PC-9 (cell line): ENCODE results near the gene ROPN1B. TPM values are rescaled to one million over a fixed set of nuclear protein-coding genes. Genes with fewer than 3 reads are reported as not detected.

Source experiments
- BruUV-seq: library from RNA; stranded (reverse); fragments of 400-500 nt; replicated peaks from 2 replicates; lab custom pipeline; 2021; lab: Mats Ljungman, UMichigan
- CTCF ChIA-PET: fragments of 300-600 bp; sonication (Branson Sonifier 250); formaldehyde crosslinking; loops from one replicate; lab custom pipeline; 2022; ENCODE audit warnings: antibody characterized with exemption; lab: Charles Lee
- POLR2A ChIA-PET: fragments of 300-600 bp; sonication (Branson Sonifier 250); formaldehyde crosslinking; loops from one replicate; lab custom pipeline; 2022; ENCODE audit warnings: antibody characterized with exemption; ENCODE audit not compliant: unreplicated experiment; lab: Charles Lee
- DNase-seq, 2 experiments: peaks; one replicate each; pipeline versions ENCODE4 v3.0.0 to v3.0.0-alpha.2; 2015 to 2022; ENCODE audit warnings: mixed read lengths in 1 of 2
- H2AFZ ChIP-seq: fragments of 200-600 bp; sonication (generic); 2 replicates; pipeline ENCODE4 v1.8.1; 2017; ENCODE audit warnings: antibody characterized with exemption
- H3F3A ChIP-seq: fragments of 200-600 bp; sonication (generic); 2 replicates; pipeline ENCODE4 v1.8.1; 2017; ENCODE audit warnings: antibody characterized with exemption, mild to moderate bottlenecking, low read depth; ENCODE audit not compliant: insufficient read depth
- H3K27ac ChIP-seq: fragments of 200-600 bp; sonication (generic); 2 replicates; pipeline ENCODE4 v1.6.1; 2016; ENCODE audit warnings: mixed run types
- H3K27me3 ChIP-seq: fragments of 200-600 bp; sonication (generic); 2 replicates; pipeline ENCODE4 v1.6.1; 2016; ENCODE audit warnings: low read depth, mixed run types; ENCODE audit not compliant: insufficient read depth
- H3K36me3 ChIP-seq: fragments of 200-600 bp; sonication (generic); 2 replicates; pipeline ENCODE4 v1.6.1; 2016; ENCODE audit warnings: low read depth, mixed run types
- H3K4me1 ChIP-seq: fragments of 200-600 bp; sonication (generic); replicated peaks from 2 replicates; pipeline ENCODE4 v1.6.1; 2016; ENCODE audit warnings: mixed run types; ENCODE audit not compliant: insufficient read depth
- H3K4me2 ChIP-seq: fragments of 200-600 bp; sonication (generic); 2 replicates; pipeline ENCODE4 v1.6.1; 2017; ENCODE audit warnings: mixed run types
- H3K4me3 ChIP-seq: fragments of 200-600 bp; sonication (generic); 2 replicates; pipeline ENCODE4 v1.6.1; 2016; ENCODE audit warnings: mixed run types
- H3K79me2 ChIP-seq: fragments of 200-600 bp; sonication (generic); 2 replicates; pipeline ENCODE4 v1.6.1; 2017; ENCODE audit warnings: low read depth, mixed run types
- H3K9me2 ChIP-seq: fragments of 200-600 bp; sonication (generic); 2 replicates; pipeline ENCODE4 v1.8.1; 2017; ENCODE audit warnings: mild to moderate bottlenecking; ENCODE audit not compliant: insufficient read depth
- H3K9me3 ChIP-seq: fragments of 200-600 bp; sonication (generic); 2 replicates; pipeline ENCODE4 v1.8.1; 2016; ENCODE audit warnings: low read depth; ENCODE audit not compliant: insufficient read depth
- H4K20me1 ChIP-seq: fragments of 200-600 bp; sonication (generic); 2 replicates; pipeline ENCODE4 v1.8.1; 2017; ENCODE audit not compliant: insufficient read depth
- EZH2 ChIP-seq: fragments of 200-600 bp; sonication (generic); IDR thresholded peaks from 2 replicates; pipeline ENCODE4 v1.8.0; 2017; ENCODE audit warnings: antibody characterized with exemption, low read depth
- intact Hi-C: fragments of 100-400 bp; cut with micrococcal nuclease; formaldehyde crosslinking; loops from one replicate; pipeline ENCODE4 v1.10.0; 2022; ENCODE audit not compliant: unreplicated experiment
- total RNA-seq: library from RNA; stranded (reverse); gene quantifications from 2 replicates; pipeline ENCODE4 v1.2.3, GENCODE V29; 2021
- TF ChIP-seq, protein P1 (sequence below): fragments of 200-600 bp; sonication (generic); conservative IDR thresholded peaks from 2 replicates; pipeline ENCODE4 v1.6.1; 2017; ENCODE audit warnings: mixed run types, antibody characterized with exemption, mild to moderate bottlenecking, moderate library complexity

ROPN1B gene
- total RNA-seq, 1 experiment from 2014 or later: 0.85 TPM

DNA sequence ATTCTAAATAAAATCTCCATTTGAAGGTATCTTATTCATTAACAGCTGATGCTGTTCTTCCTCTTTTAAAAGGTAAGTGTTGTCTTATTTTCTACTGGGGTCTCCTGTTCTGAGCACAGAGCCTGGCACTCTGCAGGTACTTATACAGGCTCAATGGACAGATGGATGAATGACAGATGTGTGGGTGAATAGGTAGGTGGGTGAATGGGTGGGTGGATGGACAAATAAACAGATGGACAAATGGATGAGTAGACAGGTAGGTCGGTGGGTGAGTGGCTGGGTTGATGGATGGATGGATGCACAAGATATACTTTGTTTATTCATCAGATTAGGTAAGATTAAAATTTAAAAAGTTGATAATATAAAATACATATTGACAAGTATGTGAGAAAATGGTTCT lies 61.5 kb downstream of the ROPN1B start:
- no TSS peak for BruUV-seq

DNA sequence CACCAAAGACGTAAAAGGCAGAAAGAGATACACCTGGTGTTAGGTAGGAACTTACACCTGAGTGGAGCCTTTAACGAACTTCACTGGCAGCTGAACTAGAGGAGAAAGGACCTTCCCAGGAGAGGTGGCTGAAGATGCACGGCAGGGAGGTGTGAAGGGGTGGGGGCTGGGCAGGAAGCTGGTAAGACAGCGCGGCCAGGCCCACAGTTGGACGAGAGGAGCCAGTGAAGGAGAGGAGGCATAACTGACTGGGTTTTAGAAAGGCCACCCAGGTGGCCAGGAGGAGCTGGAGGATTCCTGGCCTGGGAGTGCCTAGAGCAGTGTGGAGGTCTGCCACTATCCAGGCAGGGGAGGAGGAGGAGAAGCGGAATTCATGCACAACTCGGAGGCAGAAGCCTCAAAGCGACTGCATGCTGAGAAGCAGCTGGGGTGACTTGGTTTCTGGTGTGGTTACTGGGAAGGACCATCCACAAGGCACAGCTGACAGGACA lies 63.0 kb downstream of the ROPN1B start:
- Histone ChIP-seq H3K4me1 (no peaks in the 10 kb centered on the region), H3K27ac (no peak overlapping the region), H3K27me3 (no peaks in the 10 kb centered on the region), H3K36me3 (no peaks in the 10 kb centered on the region), H3K9me2 (no peaks in the 10 kb centered on the region), H3K79me2 (no peaks in the 10 kb centered on the region), H3F3A (no peaks in the 10 kb centered on the region), H3K4me2 (no peak overlapping the region), H3K4me3 (no peak overlapping the region), H3K9me3 (no peaks in the 10 kb centered on the region; the same call in 1 of the 2 replicates), H4K20me1 (no peaks in the 10 kb centered on the region), H2AFZ (no peak overlapping the region)
- ChIA-PET CTCF (no interaction called here), POLR2A (interaction anchor here (0.6 kb wide), 1 partner anchor 29 kb away, joined by 4 read pairs; no protein-coding TSS in a partner anchor)
- DNase-seq: no peak
- no peak for TF ChIP-seq EZH2
- TF ChIP-seq, protein P1, sequence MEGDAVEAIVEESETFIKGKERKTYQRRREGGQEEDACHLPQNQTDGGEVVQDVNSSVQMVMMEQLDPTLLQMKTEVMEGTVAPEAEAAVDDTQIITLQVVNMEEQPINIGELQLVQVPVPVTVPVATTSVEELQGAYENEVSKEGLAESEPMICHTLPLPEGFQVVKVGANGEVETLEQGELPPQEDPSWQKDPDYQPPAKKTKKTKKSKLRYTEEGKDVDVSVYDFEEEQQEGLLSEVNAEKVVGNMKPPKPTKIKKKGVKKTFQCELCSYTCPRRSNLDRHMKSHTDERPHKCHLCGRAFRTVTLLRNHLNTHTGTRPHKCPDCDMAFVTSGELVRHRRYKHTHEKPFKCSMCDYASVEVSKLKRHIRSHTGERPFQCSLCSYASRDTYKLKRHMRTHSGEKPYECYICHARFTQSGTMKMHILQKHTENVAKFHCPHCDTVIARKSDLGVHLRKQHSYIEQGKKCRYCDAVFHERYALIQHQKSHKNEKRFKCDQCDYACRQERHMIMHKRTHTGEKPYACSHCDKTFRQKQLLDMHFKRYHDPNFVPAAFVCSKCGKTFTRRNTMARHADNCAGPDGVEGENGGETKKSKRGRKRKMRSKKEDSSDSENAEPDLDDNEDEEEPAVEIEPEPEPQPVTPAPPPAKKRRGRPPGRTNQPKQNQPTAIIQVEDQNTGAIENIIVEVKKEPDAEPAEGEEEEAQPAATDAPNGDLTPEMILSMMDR: no peak
- intact Hi-C loops: no loop called here
- BruUV-seq: no TSS peak

More for the DNA sequence above, 61.5 kb downstream of the ROPN1B start:
- TF ChIP-seq, protein P1: no peak
- no peak for TF ChIP-seq EZH2
- Histone ChIP-seq H3K79me2 (no peaks in the 10 kb centered on the region), H4K20me1 (no peaks in the 10 kb centered on the region), H3K27me3 (no peaks in the 10 kb centered on the region), H3K9me2 (no peaks in the 10 kb centered on the region), H3K4me3 (no peak overlapping the region), H3K36me3 (no peaks in the 10 kb centered on the region), H3K4me1 (no peaks in the 10 kb centered on the region), H3K4me2 (no peak overlapping the region), H3K9me3 (no peaks in the 10 kb centered on the region; the same call in 1 of the 2 replicates), H2AFZ (no peak overlapping the region), H3F3A (no peaks in the 10 kb centered on the region), H3K27ac (no peak overlapping the region)
- DNase-seq: no peak
- ChIA-PET CTCF (no interaction called here), POLR2A (no interaction called here)
- intact Hi-C loops: no loop called here

Other genes with a start within 250 kb of the ROPN1B start
- gene SLC41A3, start 114.9 kb downstream of the ROPN1B start, total RNA-seq: 59.2 and 67.0 TPM in 2 replicates
- gene ALDH1L1, start 211.4 kb downstream of the ROPN1B start, total RNA-seq: 46.9 and 50.0 TPM in 2 replicates